ENCODE measurements around the gene BTAF1.

Gene BTAF1

DNA sequence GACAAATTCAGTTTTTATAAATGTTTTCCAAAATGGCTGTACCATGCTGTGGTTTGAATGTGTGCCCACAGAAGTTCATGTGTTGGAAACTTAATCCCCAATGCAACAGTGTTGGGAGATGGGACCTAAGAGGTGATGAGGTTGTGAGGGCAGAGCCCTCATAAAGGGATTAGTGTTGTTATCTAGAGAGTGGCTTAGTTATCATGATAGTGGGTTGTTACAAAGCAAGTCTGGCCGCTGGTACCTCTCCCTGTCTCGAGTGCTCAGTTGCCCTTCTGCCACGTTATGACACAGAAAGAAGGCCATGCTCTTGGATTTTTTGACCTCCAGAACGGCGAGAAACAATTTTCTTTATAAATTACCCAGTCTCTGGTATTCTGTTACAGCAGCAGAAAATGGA, 119.0 kb downstream of the BTAF1 start:
- Histone ChIP-seq H3K4me1 (ENCODE audit: control insufficient read depth, insufficient read depth, low read length) (no peaks in the 10 kb centered on the region), H3K27me3 (ENCODE audit: control insufficient read depth, insufficient read depth, low read length, poor library complexity, severe bottlenecking) (no peaks in the 10 kb centered on the region), H3K4me3 (ENCODE audit: insufficient read depth, low read depth, low read length) (no peak overlapping the region), H3K36me3 (ENCODE audit: control insufficient read depth, insufficient read depth, low read length) (no peaks in the 10 kb centered on the region), H3K27ac (ENCODE audit: insufficient read depth, low read depth, low read length, poor library complexity, severe bottlenecking) (no peak overlapping the region), H3K9me3 (ENCODE audit: control insufficient read depth, low read length) (no peaks in the 10 kb centered on the region)
- 66 to 67% methylated on average over 5 of the region's 5 CpGs for WGBS, 2 experiments

DNA sequence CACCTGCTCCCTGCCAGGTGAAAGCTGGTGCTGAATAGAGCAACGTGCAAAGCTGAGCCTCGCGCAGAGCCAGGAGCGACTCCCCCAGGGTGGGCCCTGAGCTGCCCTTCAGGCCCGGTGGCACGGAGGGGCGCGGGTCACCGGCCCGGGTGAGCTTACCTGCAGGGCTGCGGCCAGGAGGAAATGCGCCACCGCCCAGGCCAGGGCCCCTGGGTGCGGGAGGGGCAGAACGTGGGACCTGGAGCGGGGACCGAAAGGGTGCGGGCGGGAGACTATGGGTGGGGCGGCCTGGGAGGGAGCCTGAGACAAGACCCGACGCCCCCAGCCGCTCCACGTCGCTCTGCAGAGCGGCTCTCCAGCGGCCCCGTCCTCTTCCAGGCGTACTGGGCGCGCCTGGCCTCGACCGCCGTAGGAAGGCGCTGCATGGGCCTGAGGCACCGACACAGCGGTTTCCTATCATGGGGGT, 122.1 kb downstream of the BTAF1 start:
- WGBS, 2 experiments = 80 to 81% methylated on average over 37 of the region's 37 CpGs
- Histone ChIP-seq H3K36me3 (ENCODE audit: control insufficient read depth, insufficient read depth, low read length) (no peaks in the 10 kb centered on the region), H3K27ac (ENCODE audit: insufficient read depth, low read depth, low read length, poor library complexity, severe bottlenecking) (no peak overlapping the region), H3K4me3 (ENCODE audit: insufficient read depth, low read depth, low read length) (no peak overlapping the region), H3K27me3 (ENCODE audit: control insufficient read depth, insufficient read depth, low read length, poor library complexity, severe bottlenecking) (no peaks in the 10 kb centered on the region), H3K4me1 (ENCODE audit: control insufficient read depth, insufficient read depth, low read length) (no peaks in the 10 kb centered on the region), H3K9me3 (ENCODE audit: control insufficient read depth, low read length) (no peaks in the 10 kb centered on the region)

DNA sequence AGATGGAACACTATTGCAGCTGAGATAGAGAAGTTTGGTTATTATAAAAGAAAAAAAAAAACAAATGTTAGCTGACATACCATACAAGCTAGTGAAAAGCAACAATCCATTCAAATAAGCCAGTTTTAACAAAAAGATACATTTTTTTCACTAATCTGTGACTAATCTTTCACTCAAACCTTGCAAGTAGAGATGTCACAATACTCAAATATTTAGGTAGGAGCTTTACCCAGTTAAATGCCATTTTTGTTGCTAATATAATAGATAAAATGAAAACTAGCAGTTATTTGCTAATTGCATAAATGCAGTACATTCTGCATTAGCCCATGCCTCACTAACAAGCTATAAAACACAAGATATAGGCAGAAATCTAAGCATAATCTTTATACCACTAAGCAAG, 123.6 kb downstream of the BTAF1 start:
- H3K27me3 ChIP-seq (ENCODE audit: control insufficient read depth, insufficient read depth, low read length, poor library complexity, severe bottlenecking) = no peaks in the 10 kb centered on the region

DNA sequence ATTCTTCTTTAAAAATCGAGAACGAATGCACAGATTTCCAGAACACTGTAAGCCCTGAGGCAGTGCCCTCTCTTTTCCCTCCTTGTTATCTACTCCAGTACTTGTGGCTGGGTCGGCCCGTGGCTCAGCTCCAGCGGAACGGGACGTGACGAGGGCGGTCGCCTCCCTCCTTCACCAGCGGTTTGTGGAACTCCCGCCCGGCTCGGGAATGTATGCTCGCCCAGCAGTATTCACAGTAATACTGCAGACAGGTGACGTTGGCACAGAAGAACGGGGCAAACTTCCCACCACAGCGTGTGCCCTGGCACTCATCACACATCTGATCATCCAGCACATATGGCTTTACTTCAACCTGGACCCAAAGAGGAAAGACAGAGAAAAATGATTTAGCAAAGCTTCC, 128.5 kb downstream of the BTAF1 start:
- Histone ChIP-seq H3K9me3 (ENCODE audit: control insufficient read depth, low read length) (no peaks in the 10 kb centered on the region), H3K4me3 (ENCODE audit: insufficient read depth, low read depth, low read length) (no peak overlapping the region), H3K27ac (ENCODE audit: insufficient read depth, low read depth, low read length, poor library complexity, severe bottlenecking) (no peak overlapping the region), H3K4me1 (ENCODE audit: control insufficient read depth, insufficient read depth, low read length) (no peaks in the 10 kb centered on the region), H3K27me3 (ENCODE audit: control insufficient read depth, insufficient read depth, low read length, poor library complexity, severe bottlenecking) (no peaks in the 10 kb centered on the region), H3K36me3 (ENCODE audit: control insufficient read depth, insufficient read depth, low read length) (no peaks in the 10 kb centered on the region)
- 92 to 96% methylated on average over 18 of the region's 18 CpGs for WGBS, 2 experiments

More for the DNA sequence above, 123.6 kb downstream of the BTAF1 start:
- H3K9me3 ChIP-seq (ENCODE audit: control insufficient read depth, low read length) = no peaks in the 10 kb centered on the region
- no peaks in the 10 kb centered on the region for H3K36me3 ChIP-seq (ENCODE audit: control insufficient read depth, insufficient read depth, low read length)
- no peaks in the 10 kb centered on the region for H3K4me1 ChIP-seq (ENCODE audit: control insufficient read depth, insufficient read depth, low read length)
- H3K27ac ChIP-seq (ENCODE audit: insufficient read depth, low read depth, low read length, poor library complexity, severe bottlenecking) = no peak overlapping the region
- H3K4me3 ChIP-seq (ENCODE audit: insufficient read depth, low read depth, low read length) = no peak overlapping the region

DNA sequence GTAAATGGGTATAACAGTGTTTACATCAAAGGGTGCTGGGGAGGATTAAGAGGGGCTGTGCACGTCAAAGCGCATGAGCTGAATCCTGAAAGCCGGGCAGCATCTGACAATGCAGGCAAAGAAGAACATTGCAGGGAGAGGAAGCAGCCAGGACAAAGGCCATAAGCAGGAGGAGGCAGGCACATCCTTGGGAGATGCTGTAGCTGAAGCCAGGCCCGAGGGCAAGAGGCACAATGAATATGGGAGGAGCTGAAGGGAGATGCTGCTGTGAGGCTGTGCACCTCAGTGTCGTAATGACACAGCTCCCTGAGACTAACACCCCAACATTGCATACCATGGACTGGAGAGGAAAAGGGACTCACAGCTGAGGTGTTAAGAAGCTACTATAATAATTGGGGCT, 129.2 kb downstream of the BTAF1 start:
- no peaks in the 10 kb centered on the region for H3K4me1 ChIP-seq (ENCODE audit: control insufficient read depth, insufficient read depth, low read length)
- no peaks in the 10 kb centered on the region for H3K9me3 ChIP-seq (ENCODE audit: control insufficient read depth, low read length)
- H3K27ac ChIP-seq (ENCODE audit: insufficient read depth, low read depth, low read length, poor library complexity, severe bottlenecking) = no peak overlapping the region
- H3K4me3 ChIP-seq (ENCODE audit: insufficient read depth, low read depth, low read length) = no peak overlapping the region
- 50 to 52% methylated on average over 5 of the region's 5 CpGs for WGBS, 2 experiments
- H3K27me3 ChIP-seq (ENCODE audit: control insufficient read depth, insufficient read depth, low read length, poor library complexity, severe bottlenecking) = no peaks in the 10 kb centered on the region
- no peaks in the 10 kb centered on the region for H3K36me3 ChIP-seq (ENCODE audit: control insufficient read depth, insufficient read depth, low read length)

DNA sequence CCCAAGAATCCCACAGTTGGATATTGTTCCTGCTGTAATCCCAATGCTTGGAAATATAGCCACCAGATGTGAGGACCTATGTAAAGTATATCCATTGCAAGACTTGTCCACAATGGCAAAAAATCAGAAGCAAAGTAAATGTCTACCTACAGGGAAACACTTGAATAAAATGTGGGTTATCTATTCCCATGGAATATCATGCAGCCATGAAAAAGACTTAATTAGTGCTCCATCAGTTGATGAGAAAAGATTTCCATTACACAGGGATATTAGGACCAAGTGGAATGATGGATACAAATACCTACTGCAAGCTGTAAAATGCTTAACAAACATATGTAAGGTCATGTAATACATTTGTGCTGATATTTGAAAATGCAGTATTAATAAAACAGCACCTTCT, 131.2 kb downstream of the BTAF1 start:
- no peak overlapping the region for H3K27ac ChIP-seq (ENCODE audit: insufficient read depth, low read depth, low read length, poor library complexity, severe bottlenecking)
- H3K9me3 ChIP-seq (ENCODE audit: control insufficient read depth, low read length) = no peaks in the 10 kb centered on the region

DNA sequence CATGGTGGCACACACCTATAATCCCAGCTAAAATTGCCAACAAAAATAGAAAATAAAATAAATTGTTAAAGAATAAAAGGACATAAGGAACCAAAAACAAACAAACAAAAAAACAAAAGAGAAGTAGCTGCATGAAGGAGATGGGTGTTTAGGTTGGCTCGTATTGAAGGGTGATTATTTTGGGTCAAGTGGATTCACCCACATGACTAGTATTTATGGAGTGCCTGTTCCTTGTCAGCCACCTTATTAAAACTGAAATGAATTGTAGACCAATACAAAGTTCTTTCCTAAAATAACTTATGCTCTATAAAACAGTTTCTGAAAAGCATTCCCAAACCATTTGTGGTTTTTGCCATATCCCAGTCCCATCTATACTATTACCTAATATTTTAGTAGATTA, 138.7 kb downstream of the BTAF1 start:
- 88 to 100% methylated on average over 1 of the region's 1 CpG for WGBS, 2 experiments
- no peaks in the 10 kb centered on the region for H3K4me1 ChIP-seq (ENCODE audit: control insufficient read depth, insufficient read depth, low read length)
- no peaks in the 10 kb centered on the region for H3K27me3 ChIP-seq (ENCODE audit: control insufficient read depth, insufficient read depth, low read length, poor library complexity, severe bottlenecking)
- no peak overlapping the region for H3K27ac ChIP-seq (ENCODE audit: insufficient read depth, low read depth, low read length, poor library complexity, severe bottlenecking)
- no peaks in the 10 kb centered on the region for H3K9me3 ChIP-seq (ENCODE audit: control insufficient read depth, low read length)
- no peak overlapping the region for H3K4me3 ChIP-seq (ENCODE audit: insufficient read depth, low read depth, low read length)
- H3K36me3 ChIP-seq (ENCODE audit: control insufficient read depth, insufficient read depth, low read length) = no peaks in the 10 kb centered on the region

More for the DNA sequence above, 131.2 kb downstream of the BTAF1 start:
- Histone ChIP-seq H3K4me3 (ENCODE audit: insufficient read depth, low read depth, low read length) (no peak overlapping the region), H3K36me3 (ENCODE audit: control insufficient read depth, insufficient read depth, low read length) (no peaks in the 10 kb centered on the region), H3K4me1 (ENCODE audit: control insufficient read depth, insufficient read depth, low read length) (no peaks in the 10 kb centered on the region), H3K27me3 (ENCODE audit: control insufficient read depth, insufficient read depth, low read length, poor library complexity, severe bottlenecking) (no peaks in the 10 kb centered on the region)

DNA sequence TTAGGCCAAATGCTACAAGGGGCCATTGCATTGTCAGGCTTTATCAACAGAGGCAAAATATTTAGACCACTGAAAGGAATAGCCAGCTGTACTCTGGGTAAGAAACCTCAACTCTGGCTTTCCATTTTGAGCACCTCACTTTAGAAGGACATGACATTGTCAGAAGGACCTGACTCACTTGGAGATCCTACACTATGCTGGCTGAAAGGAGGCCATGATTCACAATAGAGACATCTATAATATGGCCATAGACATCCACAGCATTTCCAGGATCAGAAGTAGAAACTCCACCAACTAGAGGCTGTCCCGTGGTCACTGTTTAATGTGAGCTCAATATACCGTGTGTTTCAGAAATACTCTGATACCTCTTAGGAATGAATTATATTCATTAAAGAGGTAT, 140.9 kb downstream of the BTAF1 start:
- no peak overlapping the region for H3K27ac ChIP-seq (ENCODE audit: insufficient read depth, low read depth, low read length, poor library complexity, severe bottlenecking)
- no peaks in the 10 kb centered on the region for H3K27me3 ChIP-seq (ENCODE audit: control insufficient read depth, insufficient read depth, low read length, poor library complexity, severe bottlenecking)
- H3K9me3 ChIP-seq (ENCODE audit: control insufficient read depth, low read length) = no peaks in the 10 kb centered on the region
- H3K4me3 ChIP-seq (ENCODE audit: insufficient read depth, low read depth, low read length) = no peak overlapping the region
- no peaks in the 10 kb centered on the region for H3K4me1 ChIP-seq (ENCODE audit: control insufficient read depth, insufficient read depth, low read length)
- H3K36me3 ChIP-seq (ENCODE audit: control insufficient read depth, insufficient read depth, low read length) = no peaks in the 10 kb centered on the region
- 100% methylated on average over 1 to 2 of the region's 2 CpGs for WGBS, 2 experiments

DNA sequence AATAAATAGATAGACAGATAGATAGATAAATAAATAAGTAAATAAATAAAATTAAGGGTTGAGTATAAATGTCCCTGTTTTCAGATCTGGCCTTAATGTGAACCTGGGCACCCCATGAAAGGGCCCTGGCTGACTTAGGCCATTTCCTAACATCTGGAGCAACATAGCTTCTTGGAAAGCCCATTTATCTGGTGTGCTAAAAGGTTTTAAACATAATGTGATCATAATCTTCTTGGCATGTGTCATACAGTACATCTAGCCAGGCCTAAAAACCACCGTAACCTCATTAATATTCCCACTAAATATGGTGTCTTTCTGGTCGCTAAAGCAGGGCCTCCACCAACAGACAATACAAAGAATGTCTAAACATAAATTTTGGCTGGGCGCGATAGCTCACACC, 142.8 kb downstream of the BTAF1 start:
- 88 to 92% methylated on average over 4 of the region's 4 CpGs for WGBS, 2 experiments
- Histone ChIP-seq H3K4me3 (ENCODE audit: insufficient read depth, low read depth, low read length) (no peak overlapping the region), H3K4me1 (ENCODE audit: control insufficient read depth, insufficient read depth, low read length) (no peaks in the 10 kb centered on the region), H3K9me3 (ENCODE audit: control insufficient read depth, low read length) (no peaks in the 10 kb centered on the region), H3K36me3 (ENCODE audit: control insufficient read depth, insufficient read depth, low read length) (no peaks in the 10 kb centered on the region), H3K27me3 (ENCODE audit: control insufficient read depth, insufficient read depth, low read length, poor library complexity, severe bottlenecking) (no peaks in the 10 kb centered on the region), H3K27ac (ENCODE audit: insufficient read depth, low read depth, low read length, poor library complexity, severe bottlenecking) (no peak overlapping the region)

DNA sequence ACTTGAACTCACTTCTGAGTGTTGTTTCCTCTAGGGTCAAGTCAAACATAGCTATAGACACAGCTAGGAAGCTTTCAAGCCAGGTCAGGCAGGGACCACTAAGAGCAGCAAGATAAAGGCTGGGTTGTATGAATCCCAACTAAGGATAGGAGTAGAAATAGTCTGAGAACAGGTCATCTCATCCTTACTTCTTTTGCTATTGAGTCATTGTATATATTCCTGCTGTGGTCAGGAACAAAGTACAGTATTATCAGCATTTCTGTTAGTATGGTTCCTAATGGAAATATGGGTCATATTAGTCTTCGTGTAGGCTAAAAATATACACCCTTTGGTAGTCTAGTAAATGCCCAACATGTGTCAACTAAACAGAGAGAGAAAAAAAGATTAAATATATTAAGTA, 145.3 kb downstream of the BTAF1 start:
- H3K4me1 ChIP-seq (ENCODE audit: control insufficient read depth, insufficient read depth, low read length) = no peaks in the 10 kb centered on the region
- H3K36me3 ChIP-seq (ENCODE audit: control insufficient read depth, insufficient read depth, low read length) = no peaks in the 10 kb centered on the region
- H3K4me3 ChIP-seq (ENCODE audit: insufficient read depth, low read depth, low read length) = no peak overlapping the region
- H3K27ac ChIP-seq (ENCODE audit: insufficient read depth, low read depth, low read length, poor library complexity, severe bottlenecking) = no peak overlapping the region
- H3K27me3 ChIP-seq (ENCODE audit: control insufficient read depth, insufficient read depth, low read length, poor library complexity, severe bottlenecking) = no peaks in the 10 kb centered on the region
- WGBS, 2 experiments = 83% methylated on average over 1 of the region's 1 CpG; no CpG with 5 or more reads in 1 of the 2 experiments
- no peaks in the 10 kb centered on the region for H3K9me3 ChIP-seq (ENCODE audit: control insufficient read depth, low read length)

Data from ectodermal cell (in vitro differentiated cells).